Activated T-cell treated with anti-CD3 and anti-CD28 coated beads, Interleukin-2, amount 50 U/mL, for 24 hours (primary cell): Measurements from ENCODE around the gene SEMA4A.
"Not testable (repeated sequence)": the region's sequence is repeated elsewhere in the genome, so short reads cannot be mapped to it uniquely, and the experiment has no call there.

Experiments
- DNase-seq: peaks from one replicate; pipeline ENCODE4 v3.0.0-alpha.2; 2020
- H3K27ac Mint-ChIP-seq: 2 replicates; pipeline ENCODE4 v1.8.0; 2020; ENCODE audit warnings: mild to moderate bottlenecking, mixed read lengths
- H3K27me3 Mint-ChIP-seq: 2 replicates; pipeline ENCODE4 v1.8.0; 2020; ENCODE audit warnings: mixed read lengths
- H3K36me3 Mint-ChIP-seq: 2 replicates; pipeline ENCODE4 v1.8.0; 2020; ENCODE audit warnings: low read depth, mixed read lengths
- H3K4me1 Mint-ChIP-seq: 2 replicates; pipeline ENCODE4 v1.8.0; 2020; ENCODE audit warnings: low read depth, mixed read lengths
- H3K4me3 Mint-ChIP-seq: 2 replicates; pipeline ENCODE4 v1.8.0; 2020; ENCODE audit warnings: mild to moderate bottlenecking, moderate library complexity, mixed read lengths
- H3K9me3 Mint-ChIP-seq: 2 replicates; pipeline ENCODE4 v1.8.0; 2020; ENCODE audit warnings: mixed read lengths

SEMA4A gene

DNA sequence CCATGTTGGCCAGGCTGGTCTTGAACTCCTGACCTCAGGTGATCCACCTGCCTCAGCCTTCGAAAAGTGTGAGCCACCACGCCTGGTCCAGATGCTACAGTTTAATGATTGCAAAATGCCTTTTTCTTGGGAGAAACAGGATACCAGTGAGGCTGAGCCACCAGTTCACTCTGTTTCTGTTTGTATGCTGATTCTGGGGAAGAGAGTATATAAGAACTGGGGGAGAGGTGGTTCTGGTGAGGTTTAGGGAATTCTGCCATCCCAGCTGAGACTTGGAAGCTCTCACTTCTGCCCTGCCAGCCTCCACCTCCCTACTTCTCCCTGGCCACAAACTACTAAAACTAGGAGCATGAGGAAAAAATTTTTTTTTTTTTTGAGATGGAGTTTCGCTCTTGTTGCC, 51.3 kb downstream of the SEMA4A start:
- no peaks in the 10 kb centered on the region for H3K27me3 Mint-ChIP-seq
- peaks cover 22% of the 10 kb centered on the region for H3K4me1 Mint-ChIP-seq
- DNase-seq, result no peak
- H3K9me3 Mint-ChIP-seq, result no peaks in the 10 kb centered on the region
- peaks cover 68% of the 10 kb centered on the region for H3K36me3 Mint-ChIP-seq
- H3K4me3 Mint-ChIP-seq, result no peak overlapping the region
- H3K27ac Mint-ChIP-seq, result peak overlapping the region; percentile 47

DNA sequence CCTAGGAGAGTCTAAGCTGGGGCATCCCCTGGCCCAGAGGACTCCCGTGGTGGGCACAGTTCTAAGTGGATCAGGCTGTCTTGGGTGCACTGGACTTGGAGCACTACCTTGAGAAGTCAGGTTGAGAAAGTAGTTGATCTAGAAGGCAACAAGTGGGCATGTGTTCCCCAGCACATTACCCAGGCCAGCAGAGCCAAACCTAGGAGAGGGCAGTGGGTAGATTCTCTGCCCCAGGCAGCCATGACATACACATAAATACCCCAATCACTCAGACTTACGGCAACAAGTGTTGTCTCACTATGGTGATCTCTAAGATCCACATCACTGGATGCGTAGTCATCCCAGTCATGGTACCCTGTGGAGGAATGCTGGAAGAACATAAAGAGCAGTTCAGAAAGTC, 57.9 kb downstream of the SEMA4A start:
- peak overlapping the region; percentile 97 for H3K27ac Mint-ChIP-seq
- no peak overlapping the region for H3K4me3 Mint-ChIP-seq
- no peaks in the 10 kb centered on the region for H3K27me3 Mint-ChIP-seq

DNA sequence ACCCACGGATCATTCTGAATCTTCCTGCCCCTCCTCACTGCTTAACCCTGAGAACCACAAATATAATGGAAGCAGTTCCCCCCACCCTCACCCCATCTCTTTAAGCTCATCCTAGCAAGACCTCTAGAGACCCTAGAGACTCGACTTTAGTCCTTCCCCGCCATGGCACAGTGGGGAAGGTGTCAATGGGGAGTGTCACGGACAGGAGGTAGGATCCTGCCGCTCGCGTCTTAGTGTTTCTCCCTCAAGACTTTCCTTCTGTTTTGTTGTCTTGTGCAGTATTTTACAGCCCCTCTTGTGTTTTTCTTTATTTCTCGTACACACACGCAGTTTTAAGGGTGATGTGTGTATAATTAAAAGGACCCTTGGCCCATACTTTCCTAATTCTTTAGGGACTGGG, 58.7 kb downstream of the SEMA4A start:
- peaks cover 34% of the 10 kb centered on the region for H3K4me1 Mint-ChIP-seq
- H3K27me3 Mint-ChIP-seq, result no peaks in the 10 kb centered on the region
- peak overlapping the region; percentile 95 for H3K4me3 Mint-ChIP-seq
- peaks cover 90% of the 10 kb centered on the region for H3K36me3 Mint-ChIP-seq
- DNase-seq, result no peak
- H3K27ac Mint-ChIP-seq, result peak overlapping the region; percentile 97
- no peaks in the 10 kb centered on the region for H3K9me3 Mint-ChIP-seq

More for the DNA sequence above, 57.9 kb downstream of the SEMA4A start:
- Mint-ChIP-seq H3K36me3 (peaks cover 96% of the 10 kb centered on the region), H3K9me3 (no peaks in the 10 kb centered on the region), H3K4me1 (peaks cover 31% of the 10 kb centered on the region)
- DNase-seq, result no peak

DNA sequence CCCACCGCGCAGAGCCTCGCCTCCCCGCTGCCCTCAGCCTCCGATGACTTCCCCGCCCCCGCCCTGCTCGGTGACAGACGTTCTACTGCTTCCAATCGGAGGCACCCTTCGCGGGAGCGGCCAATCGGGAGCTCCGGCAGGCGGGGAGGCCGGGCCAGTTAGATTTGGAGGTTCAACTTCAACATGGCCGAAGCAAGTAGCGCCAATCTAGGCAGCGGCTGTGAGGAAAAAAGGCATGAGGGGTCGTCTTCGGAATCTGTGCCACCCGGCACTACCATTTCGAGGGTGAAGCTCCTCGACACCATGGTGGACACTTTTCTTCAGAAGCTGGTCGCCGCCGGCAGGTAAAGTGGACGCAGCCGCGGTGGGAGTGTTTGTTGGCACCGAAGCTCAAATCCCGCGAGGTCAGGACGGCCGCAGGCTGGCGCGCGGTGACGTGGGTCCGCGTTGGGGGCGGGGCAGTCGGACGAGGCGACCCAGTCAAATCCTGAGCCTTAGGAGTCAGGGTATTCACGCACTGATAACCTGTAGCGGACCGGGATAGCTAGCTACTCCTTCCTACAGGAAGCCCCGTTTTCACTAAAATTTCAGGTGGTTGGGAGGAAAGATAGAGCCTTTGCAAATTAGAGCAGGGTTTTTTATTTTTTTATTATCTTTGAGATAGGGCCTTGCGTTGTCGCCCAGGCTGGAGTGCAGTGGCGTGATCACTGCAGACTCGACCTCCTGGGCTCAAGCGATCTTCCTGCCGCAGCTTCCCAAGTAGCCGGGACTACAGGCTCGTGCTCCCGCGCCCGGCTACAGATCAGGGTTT, 59.7 kb downstream of the SEMA4A start, which contains the start of gene PMF1:
PMF1 (plus strand) TSS at position 175 of the 811 bp plus-strand sequence; CDS start at position 184, 9 bp downstream.
- no peaks in the 10 kb centered on the region for H3K9me3 Mint-ChIP-seq
- peak; percentile 98 for DNase-seq
- peaks cover 43% of the 10 kb centered on the region for H3K4me1 Mint-ChIP-seq
- H3K27me3 Mint-ChIP-seq, result no peaks in the 10 kb centered on the region
- H3K27ac Mint-ChIP-seq, result peak within 1 kb of the TSS; percentile 97
- peaks cover 90% of the 10 kb centered on the region for H3K36me3 Mint-ChIP-seq
- peak within 1 kb of the TSS; percentile 95 for H3K4me3 Mint-ChIP-seq

DNA sequence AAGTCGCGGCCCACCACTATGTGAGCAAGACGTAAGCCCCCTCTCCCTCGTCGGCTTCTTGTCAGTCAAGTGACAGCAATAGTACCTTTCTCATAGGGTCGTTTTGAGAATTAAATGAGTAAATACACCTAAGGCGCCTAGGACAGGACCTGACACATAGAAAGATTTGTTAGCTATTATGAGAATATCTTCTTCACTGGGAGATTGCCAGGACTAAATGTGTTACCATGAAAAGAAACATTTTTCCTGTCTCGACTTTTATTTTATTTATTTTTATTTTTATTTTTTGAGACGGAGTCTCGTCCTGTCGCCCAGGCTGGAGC, 60.2 kb downstream of the SEMA4A start:
- Mint-ChIP-seq H3K4me1 (peaks cover 48% of the 10 kb centered on the region), H3K36me3 (peaks cover 88% of the 10 kb centered on the region), H3K9me3 (no peaks in the 10 kb centered on the region), H3K27me3 (no peaks in the 10 kb centered on the region), H3K4me3 (peak overlapping the region; percentile 95), H3K27ac (peak overlapping the region; percentile 97)
- DNase-seq, result no peak

DNA sequence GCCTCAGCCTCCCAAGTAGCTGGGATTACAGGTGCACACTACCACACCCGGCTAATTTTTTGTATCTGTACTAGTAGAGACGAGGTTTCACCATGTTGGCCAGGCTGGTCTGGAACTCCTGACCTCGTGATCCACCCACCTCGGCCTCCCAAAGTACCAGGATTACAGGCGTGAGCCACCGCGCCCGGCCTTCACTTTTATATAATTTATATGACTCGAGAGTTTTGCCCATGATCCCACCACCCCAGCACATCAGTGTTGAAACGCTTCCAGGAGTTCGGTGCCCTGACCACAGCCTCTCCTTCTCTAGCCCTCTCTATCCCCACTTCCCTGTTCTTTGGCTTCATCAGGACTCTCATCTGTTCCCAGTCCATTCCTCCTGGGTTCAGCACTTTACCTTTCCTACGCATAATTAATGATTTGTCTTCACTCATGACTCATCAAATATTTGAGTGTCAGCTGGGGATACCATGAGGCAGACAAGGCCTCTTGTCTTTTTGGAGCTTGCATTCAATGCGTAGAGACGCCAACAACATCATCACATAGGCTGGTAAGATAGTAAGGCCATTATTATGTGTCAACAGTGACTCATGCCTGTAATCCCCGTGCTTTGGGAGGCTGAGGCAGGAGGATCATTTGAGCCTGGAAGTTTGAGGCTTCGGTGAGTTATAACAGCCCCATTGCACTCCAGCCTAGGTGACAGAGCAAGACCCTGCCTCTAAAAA, 60.8 kb downstream of the SEMA4A start:
- H3K27ac Mint-ChIP-seq, result peak overlapping the region; percentile 97
- peak; percentile 56 for DNase-seq
- peak overlapping the region; percentile 95 for H3K4me3 Mint-ChIP-seq
- peaks cover 51% of the 10 kb centered on the region for H3K4me1 Mint-ChIP-seq
- no peaks in the 10 kb centered on the region for H3K27me3 Mint-ChIP-seq
- H3K9me3 Mint-ChIP-seq, result peaks cover 1% of the 10 kb centered on the region
- peaks cover 85% of the 10 kb centered on the region for H3K36me3 Mint-ChIP-seq

DNA sequence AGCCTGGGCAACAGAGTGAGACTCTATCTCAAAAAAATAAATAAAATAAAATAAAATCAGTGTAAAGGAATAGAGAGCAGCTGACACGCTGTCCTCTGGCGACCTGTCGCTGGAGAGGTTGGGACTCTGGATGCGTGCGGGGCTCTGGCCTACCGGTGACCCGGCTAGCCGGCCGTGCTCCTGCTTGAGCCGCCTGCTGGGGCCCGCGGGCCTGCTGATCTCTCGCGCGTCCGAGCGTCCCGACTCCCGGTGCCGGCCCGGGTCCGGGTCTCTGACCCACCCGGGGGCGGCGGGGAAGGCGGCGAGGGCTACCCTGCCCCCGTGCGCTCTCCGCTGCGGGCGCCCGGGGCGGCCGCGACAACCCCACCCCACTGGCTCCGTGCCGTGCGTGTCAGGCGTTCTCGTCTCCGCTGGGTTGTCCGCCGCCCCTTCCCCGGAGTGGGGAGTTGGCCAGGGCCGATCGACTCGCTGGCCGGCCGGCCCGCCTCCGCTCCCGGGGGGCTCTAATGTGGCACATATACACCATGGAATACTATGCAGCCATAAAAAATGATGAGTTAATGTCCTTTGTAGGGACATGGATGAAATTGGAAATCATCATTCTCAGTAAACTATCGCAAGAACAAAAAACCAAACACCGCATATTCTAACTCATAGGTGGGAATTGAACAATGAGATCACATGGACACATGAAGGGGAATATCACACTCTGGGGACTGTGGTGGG, 63.1 kb downstream of the SEMA4A start:
- H3K27ac Mint-ChIP-seq, result peak overlapping the region; percentile 97
- H3K4me3 Mint-ChIP-seq, DNase-seq, H3K9me3 Mint-ChIP-seq, H3K27me3 Mint-ChIP-seq: not testable (repeated sequence)
- H3K4me1 Mint-ChIP-seq, result peaks cover 70% of the 10 kb centered on the region
- peaks cover 85% of the 10 kb centered on the region for H3K36me3 Mint-ChIP-seq

DNA sequence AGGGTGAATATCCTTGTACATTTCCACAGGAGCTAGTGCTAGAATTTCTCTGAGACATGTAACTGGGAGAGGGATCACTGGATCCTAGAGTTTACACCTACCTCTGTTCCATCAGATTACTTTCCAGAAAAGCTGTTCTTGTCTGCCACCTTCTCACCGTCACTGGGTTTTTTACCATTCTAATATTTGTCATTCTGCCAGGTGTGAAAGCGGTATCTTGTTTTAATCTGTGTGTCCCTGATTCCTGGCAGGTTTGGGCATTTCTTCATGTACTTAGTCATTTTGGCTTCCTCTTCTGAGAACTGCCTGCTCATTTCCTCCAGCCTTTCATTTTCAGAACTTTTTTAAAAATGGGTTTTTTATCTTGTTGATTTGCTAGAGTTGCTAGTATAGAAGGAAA, 64.5 kb downstream of the SEMA4A start:
- peaks cover 84% of the 10 kb centered on the region for H3K36me3 Mint-ChIP-seq
- peaks cover 73% of the 10 kb centered on the region for H3K4me1 Mint-ChIP-seq
- H3K4me3 Mint-ChIP-seq, result peak overlapping the region; percentile 72
- H3K27ac Mint-ChIP-seq, result peak overlapping the region; percentile 99
- no peaks in the 10 kb centered on the region for H3K27me3 Mint-ChIP-seq
- DNase-seq, result no peak
- peaks cover 3% of the 10 kb centered on the region for H3K9me3 Mint-ChIP-seq

DNA sequence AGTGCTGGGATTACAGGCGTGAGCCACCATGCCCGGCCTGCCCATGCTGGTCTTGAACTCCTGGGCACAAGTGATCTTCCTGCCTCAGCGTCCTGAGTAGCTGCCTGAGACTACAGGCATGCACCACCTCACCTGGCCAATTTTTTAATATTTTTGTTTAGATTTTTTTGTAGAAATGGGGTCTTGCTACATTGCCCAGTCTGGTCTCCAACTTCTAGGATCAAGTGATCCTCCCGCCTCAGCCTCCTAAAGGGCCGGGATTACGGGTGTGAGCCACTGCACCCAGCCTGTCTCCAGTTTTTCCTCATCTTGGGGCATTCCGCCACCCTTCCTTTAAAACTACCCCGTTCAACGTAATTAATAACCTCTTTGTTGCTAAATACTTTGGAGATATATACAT, 66.8 kb downstream of the SEMA4A start:
- Mint-ChIP-seq H3K9me3 (peaks cover 3% of the 10 kb centered on the region), H3K27ac (peak overlapping the region; percentile 99), H3K4me3 (no peak overlapping the region), H3K36me3 (peaks cover 79% of the 10 kb centered on the region), H3K4me1 (peaks cover 79% of the 10 kb centered on the region), H3K27me3 (no peaks in the 10 kb centered on the region)
- DNase-seq, result no peak

DNA sequence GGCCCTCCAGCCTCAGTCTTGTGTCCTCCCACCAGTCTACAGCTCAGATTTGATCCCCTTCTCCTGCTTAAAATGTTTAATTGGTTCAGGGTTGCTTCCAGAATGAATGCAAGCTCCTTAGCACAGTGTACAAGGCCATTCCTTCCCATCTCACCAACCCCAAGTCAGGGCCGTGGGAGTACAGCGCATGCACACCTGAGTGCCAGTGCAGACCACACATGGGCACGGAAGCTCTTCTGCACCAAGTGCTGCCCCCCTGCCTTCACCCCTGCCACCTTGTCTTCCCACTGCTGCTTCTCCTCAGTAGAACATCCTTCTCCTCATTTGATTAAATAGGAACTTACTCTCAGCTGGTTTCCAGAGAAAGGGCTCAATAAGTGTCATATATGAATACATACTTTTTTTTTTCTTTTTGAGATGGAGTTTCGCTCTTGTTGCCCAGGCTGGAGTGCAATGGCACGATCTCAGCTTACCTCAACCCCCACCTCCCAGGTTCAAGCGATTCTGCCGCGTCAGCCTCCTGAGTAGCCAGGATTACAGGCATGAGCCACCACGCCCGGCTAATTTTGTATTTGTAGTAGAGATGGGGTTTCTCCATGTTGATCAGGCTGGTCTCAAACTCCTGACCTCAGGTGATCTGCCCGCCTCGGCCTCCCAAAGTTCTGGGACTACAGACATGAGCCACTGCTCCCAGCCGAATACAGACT, 68.8 kb downstream of the SEMA4A start:
- Mint-ChIP-seq H3K4me1 (peaks cover 84% of the 10 kb centered on the region), H3K27ac (peak overlapping the region; percentile 99), H3K4me3 (peak overlapping the region; percentile 68), H3K9me3 (peaks cover 3% of the 10 kb centered on the region), H3K36me3 (peaks cover 83% of the 10 kb centered on the region), H3K27me3 (no peaks in the 10 kb centered on the region)
- DNase-seq, result peak; percentile 50

DNA sequence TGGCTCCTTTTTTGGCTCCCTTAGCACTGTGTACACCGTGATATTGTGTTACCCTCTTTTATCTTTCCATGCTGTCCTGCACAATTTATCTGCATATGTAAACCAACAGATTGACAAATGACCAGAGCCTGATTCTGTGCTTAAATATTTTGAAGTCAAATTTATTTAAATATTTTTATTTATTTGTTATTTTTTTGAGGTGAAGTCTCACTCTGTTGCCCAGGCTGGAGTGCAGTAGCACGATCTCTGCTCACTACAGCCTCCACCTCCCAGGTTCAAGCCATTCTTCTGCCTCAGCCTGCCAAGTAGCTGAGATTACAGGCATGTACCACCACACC, 72.3 kb downstream of the SEMA4A start:
- Mint-ChIP-seq H3K9me3 (no peaks in the 10 kb centered on the region), H3K36me3 (peaks cover 83% of the 10 kb centered on the region), H3K4me1 (peaks cover 63% of the 10 kb centered on the region), H3K27ac (peak overlapping the region; percentile 95), H3K27me3 (no peaks in the 10 kb centered on the region), H3K4me3 (peak overlapping the region; percentile 37)
- DNase-seq, result no peak

DNA sequence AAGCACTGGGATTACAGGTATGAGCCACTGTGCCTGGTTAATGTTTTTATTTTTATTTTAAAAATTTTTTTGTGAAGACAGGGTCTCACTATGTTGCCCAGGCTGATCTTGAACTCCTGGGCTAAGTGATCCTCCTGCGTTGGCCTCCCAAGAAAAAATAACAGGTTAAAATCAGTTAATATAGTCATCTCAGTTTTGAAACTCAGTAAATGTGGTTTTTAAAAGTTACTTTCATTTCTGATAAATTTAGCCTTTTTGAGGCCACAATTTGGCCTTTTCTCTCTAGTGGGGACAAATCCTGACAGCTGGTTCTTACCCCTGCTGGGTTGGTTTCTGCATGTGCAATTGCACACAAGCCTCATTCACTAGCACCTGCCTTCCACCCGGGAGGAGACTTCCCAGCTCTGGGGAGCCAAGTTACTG, 72.7 kb downstream of the SEMA4A start:
- Mint-ChIP-seq H3K27ac (peak overlapping the region; percentile 95), H3K36me3 (peaks cover 80% of the 10 kb centered on the region), H3K9me3 (no peaks in the 10 kb centered on the region), H3K4me3 (peak overlapping the region; percentile 16), H3K27me3 (no peaks in the 10 kb centered on the region), H3K4me1 (peaks cover 60% of the 10 kb centered on the region)
- DNase-seq, result peak; percentile 49

DNA sequence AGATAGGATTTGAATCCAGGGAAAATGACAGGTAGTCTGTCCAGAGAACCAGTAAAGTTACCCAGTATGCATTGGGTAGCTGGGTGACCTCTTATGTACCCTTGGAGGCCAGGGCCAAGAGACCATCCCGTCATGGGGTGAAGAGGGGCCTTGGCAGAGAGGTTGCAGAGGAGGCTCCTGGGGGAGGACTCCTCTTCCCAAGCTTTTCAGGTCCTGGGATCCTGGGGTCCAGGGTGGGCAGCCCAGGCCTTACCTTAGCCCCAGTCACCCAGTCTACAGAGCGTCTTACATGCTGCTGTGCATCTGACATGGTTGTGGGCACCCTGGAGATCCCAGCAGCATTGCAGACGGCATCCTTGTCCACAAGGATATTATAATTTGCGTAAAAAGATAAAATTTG, 73.4 kb downstream of the SEMA4A start:
- Mint-ChIP-seq H3K4me3 (no peak overlapping the region), H3K27me3 (no peaks in the 10 kb centered on the region), H3K36me3 (peaks cover 76% of the 10 kb centered on the region), H3K9me3 (no peaks in the 10 kb centered on the region), H3K27ac (peak overlapping the region; percentile 93), H3K4me1 (peaks cover 55% of the 10 kb centered on the region)
- DNase-seq, result no peak
